Large intestine (tissue), 3 donors: ENCODE results near the gene GPC5. TPM values are rescaled to one million over a fixed set of nuclear protein-coding genes. Genes with fewer than 3 reads are reported as not detected.

Experiments used
- DNase-seq, 2 donors: peaks; one replicate each; pipeline versions ENCODE4 v3.0.0 to v3.0.0-alpha.2; 2013
- H3K27ac ChIP-seq: one replicate; pipeline ENCODE4 v1.5.1; 2013; ENCODE audit warnings: low read length
- H3K27me3 ChIP-seq: 2 replicates; pipeline ENCODE4 v1.6.1; 2013; ENCODE audit warnings: low read length; ENCODE audit not compliant: control insufficient read depth, insufficient read depth
- H3K36me3 ChIP-seq: 2 replicates; pipeline ENCODE4 v1.6.1; 2013; ENCODE audit warnings: low read length; ENCODE audit not compliant: control insufficient read depth, insufficient read depth
- H3K4me1 ChIP-seq: one replicate; pipeline ENCODE4 v1.6.1; 2013; ENCODE audit warnings: low read length; ENCODE audit not compliant: control insufficient read depth, insufficient read depth
- H3K4me3 ChIP-seq: one replicate; pipeline ENCODE4 v1.5.1; 2013; ENCODE audit warnings: low read length
- H3K9me3 ChIP-seq: one replicate; pipeline ENCODE4 v1.6.1; 2013; ENCODE audit warnings: mild to moderate bottlenecking, low read depth, low read length, moderate library complexity; ENCODE audit not compliant: control insufficient read depth
- WGBS: methylation state at CpG from one replicate; pipeline ENCODE4 v1.1.5; 2013; ENCODE audit warnings: low lambda C conversion rate; ENCODE audit not compliant: insufficient coverage; 5-methylcytosine and 5-hydroxymethylcytosine counted together
- polyA plus RNA-seq: library from polyadenylated mRNA; unstranded; fragments of 120-200 nt; gene quantifications from one replicate; pipeline ENCODE4 v1.2.1, GENCODE V29; 2013

GPC5 gene
- polyA plus RNA-seq, 1 donor: 0.42 TPM

DNA sequence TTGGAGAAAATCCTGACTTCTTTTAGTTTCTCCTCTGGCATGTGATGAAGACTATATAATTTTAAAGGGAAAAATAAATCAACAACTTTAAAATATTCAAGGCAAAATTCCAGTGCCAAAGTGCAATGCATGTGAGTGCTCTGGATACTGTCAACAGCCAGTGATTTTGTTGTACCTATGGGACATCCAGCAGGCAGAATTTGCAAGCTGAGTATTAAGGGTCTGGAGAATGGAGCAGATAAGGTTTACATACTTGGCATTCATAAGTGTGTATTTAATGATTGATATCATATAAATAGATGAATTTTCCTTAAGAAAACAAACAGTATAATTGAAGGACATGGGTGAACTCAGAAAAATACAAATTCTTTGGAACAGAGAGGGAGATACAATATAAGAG lies 703.4 kb downstream of the GPC5 start:
- H3K9me3 ChIP-seq: no peaks in the 10 kb centered on the region
- no peaks in the 10 kb centered on the region for H3K27me3 ChIP-seq
- no peaks in the 10 kb centered on the region for H3K36me3 ChIP-seq
- no peak overlapping the region for H3K4me3 ChIP-seq
- H3K27ac ChIP-seq: no peak overlapping the region
- peaks cover 7% of the 10 kb centered on the region for H3K4me1 ChIP-seq
- no peak for DNase-seq

DNA sequence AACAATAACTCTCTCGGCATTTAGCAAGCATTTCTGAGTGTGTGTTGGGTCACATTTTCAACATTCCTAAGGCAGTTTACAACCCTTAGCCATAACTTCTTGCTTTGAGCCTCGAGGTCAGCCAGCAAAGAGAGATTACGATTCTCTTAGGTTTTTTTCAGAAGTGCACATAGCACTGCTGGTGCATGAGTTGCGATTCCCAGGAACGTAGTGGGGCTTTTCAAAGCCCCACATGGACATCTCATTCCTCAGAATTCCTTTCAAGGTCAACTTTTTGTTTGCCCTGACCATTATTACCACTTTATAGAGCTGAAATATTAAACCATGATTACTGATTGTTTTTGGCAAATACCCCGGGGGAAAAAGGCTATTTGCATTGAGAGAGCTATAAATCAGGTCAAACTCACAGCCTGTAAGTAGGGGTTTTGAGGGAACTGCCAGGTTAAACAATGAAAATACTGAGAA lies 705.3 kb downstream of the GPC5 start:
- Histone ChIP-seq H3K27me3 (no peaks in the 10 kb centered on the region), H3K36me3 (no peaks in the 10 kb centered on the region), H3K4me1 (peaks cover 7% of the 10 kb centered on the region), H3K27ac (no peak overlapping the region), H3K9me3 (no peaks in the 10 kb centered on the region), H3K4me3 (no peak overlapping the region)
- peak; percentile 3 to 20 for DNase-seq
- 0% methylated on average over 1 of the region's 6 CpGs for WGBS

DNA sequence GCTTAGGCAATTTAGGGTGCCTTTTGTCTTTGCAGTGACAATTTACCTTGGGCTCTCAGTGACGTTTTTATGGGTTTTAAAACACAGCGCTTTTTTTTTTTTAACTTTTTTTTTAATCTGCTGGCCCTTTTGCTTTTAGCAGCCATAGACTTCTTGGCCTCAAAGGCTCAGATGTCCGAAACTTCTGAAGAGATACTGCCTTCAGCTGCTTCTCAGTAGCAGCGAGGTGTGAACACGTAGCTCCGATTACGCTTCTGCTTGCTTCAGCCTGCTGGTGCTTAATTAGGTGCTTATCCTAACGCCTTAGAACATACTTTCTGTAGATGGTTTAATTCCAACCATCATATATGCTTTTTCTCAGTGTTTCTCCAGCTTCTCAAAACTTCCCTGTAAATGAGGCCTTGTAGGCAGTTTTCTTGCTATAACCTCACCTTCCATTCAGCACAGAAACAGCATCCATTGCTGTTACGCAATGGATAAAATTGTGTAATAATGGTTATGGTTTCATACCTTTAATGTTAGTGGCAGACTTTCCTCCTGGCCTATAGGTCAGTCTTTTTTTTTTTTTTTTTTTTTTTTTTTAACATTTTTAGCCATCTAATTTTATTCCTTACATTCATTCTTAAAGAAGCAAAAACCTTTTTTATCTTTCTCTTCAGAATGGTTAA lies 723.9 kb downstream of the GPC5 start:
- DNase-seq: peak; percentile 20 to 55
- Histone ChIP-seq H3K36me3 (no peaks in the 10 kb centered on the region), H3K9me3 (no peaks in the 10 kb centered on the region), H3K27ac (no peak overlapping the region), H3K4me1 (no peaks in the 10 kb centered on the region), H3K4me3 (no peak overlapping the region), H3K27me3 (no peaks in the 10 kb centered on the region)
- WGBS: 17% methylated on average over 1 of the region's 9 CpGs

DNA sequence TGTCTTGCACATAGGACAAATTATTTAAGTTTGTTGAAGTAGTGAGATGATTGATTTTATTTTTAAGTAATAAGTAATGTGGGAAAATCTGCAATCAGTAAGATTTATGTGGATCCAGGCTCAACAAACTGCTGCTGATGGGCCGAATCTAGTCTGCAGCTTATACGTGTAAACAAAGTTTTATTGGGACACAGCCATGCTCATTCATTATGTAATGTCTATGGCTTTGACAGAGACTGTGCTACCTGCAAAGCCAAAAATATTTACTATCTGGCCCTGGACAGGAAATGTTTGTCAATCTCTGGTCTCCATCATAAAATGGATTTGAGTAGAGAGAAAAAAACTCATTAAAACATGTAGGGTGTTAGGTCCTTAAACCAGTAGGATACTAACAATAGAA lies 728.0 kb downstream of the GPC5 start:
- no peaks in the 10 kb centered on the region for H3K36me3 ChIP-seq
- 60% methylated on average over 1 of the region's 2 CpGs for WGBS
- no peaks in the 10 kb centered on the region for H3K27me3 ChIP-seq
- DNase-seq: no peak
- no peak overlapping the region for H3K27ac ChIP-seq
- H3K4me1 ChIP-seq: no peaks in the 10 kb centered on the region
- no peak overlapping the region for H3K4me3 ChIP-seq
- H3K9me3 ChIP-seq: no peaks in the 10 kb centered on the region

DNA sequence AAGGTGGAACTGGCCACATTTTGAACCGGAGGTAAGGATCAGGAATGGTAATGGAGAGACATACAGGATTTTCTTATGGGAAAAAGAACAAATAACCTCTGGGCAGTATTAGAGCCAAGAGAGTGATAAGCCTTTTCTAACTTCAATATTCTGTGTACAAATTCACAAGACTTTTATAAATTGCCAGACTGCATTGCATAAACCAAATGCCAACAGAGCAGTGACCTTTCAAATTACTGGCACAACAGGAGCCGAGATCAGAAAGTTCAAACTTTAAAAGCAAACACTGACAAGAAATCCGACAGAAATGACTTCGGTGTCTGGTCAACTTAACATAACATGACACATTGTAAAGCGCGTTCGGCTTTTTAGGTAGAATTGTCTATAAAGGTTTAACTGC lies 737.1 kb downstream of the GPC5 start:
- no peaks in the 10 kb centered on the region for H3K9me3 ChIP-seq
- DNase-seq: no peak
- no peaks in the 10 kb centered on the region for H3K4me1 ChIP-seq
- no peaks in the 10 kb centered on the region for H3K27me3 ChIP-seq
- no CpG with 5 or more reads among the region's 7 CpGs for WGBS
- H3K27ac ChIP-seq: no peak overlapping the region
- H3K4me3 ChIP-seq: no peak overlapping the region
- H3K36me3 ChIP-seq: no peaks in the 10 kb centered on the region

DNA sequence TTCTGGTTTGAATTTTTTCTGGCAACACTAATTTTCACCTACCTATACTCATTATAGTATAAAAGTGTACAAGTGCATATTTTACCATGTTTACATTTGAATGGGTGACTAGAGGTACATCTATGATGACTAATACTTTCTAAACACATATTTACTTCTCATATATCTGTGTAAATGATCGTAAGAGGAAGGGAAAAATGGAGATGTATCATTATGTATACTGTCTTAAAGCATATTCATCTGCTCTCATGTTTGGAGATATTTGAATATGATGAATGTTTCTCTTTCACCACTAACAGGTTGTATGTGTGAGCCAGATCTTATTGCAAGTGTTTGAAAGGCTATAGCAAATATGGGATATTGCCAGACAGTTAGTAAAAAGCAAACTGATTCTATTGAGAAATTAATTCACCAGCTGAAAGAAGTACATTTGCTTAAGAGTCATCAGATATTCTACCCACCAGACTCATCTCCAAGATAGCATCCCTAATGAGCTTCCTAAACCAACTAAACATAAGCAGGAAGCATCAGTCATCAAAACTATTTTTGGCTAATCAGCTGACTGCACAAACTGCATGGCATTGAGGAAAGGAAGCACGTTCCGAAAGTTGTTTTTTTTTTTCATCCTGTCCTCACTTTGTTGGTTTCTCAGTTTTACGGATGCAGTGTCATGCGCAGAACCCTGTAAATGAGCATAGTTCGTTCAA lies 738.2 kb downstream of the GPC5 start:
- Histone ChIP-seq H3K36me3 (no peaks in the 10 kb centered on the region), H3K27ac (no peak overlapping the region), H3K9me3 (no peaks in the 10 kb centered on the region), H3K4me1 (no peaks in the 10 kb centered on the region), H3K4me3 (no peak overlapping the region), H3K27me3 (no peaks in the 10 kb centered on the region)
- DNase-seq: no peak
- 42% methylated on average over 2 of the region's 6 CpGs for WGBS

DNA sequence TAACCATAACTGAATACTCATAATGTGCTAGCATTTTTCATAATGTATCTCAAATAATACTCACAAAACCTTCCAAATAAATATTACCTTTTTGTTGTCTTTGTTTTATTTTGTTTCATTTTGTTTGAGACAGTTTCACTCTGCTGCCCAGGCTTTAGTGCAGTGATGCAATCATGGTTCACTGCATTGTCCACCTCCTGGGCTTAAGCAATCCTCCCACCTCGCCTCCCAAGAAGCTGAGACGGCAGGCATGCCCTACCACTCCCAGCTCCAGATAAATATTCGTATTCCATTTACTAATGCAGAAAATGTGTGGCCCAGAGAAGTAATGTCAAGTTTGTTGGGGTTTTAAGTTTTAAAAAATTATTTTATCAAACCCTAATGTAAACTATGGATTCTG lies 739.1 kb downstream of the GPC5 start:
- Histone ChIP-seq H3K27ac (no peak overlapping the region), H3K36me3 (no peaks in the 10 kb centered on the region), H3K4me1 (no peaks in the 10 kb centered on the region), H3K27me3 (no peaks in the 10 kb centered on the region), H3K4me3 (no peak overlapping the region), H3K9me3 (no peaks in the 10 kb centered on the region)
- peak; percentile 4 to 6 for DNase-seq
- WGBS: 63% methylated on average over 1 of the region's 3 CpGs

DNA sequence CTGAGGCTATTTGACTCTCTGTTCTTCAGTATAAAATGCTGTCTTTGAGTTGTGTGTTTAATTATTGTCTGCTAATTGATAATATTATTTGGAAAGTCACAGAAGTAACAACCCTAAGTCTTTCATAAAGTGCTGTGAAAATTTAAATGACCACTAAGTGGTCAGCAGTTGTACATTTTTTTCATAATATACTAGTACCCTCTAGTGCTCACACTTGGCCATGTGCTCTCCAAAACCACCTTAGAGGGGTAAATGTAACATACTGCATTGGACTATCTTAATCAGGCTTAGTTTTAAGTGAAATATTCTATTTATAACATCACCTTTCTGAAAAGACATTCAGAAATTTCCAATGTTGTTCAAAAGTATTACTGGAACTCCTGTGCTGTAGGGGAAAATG lies 745.3 kb downstream of the GPC5 start:
- no peak for DNase-seq
- H3K4me1 ChIP-seq: no peaks in the 10 kb centered on the region
- no peaks in the 10 kb centered on the region for H3K36me3 ChIP-seq
- no peak overlapping the region for H3K4me3 ChIP-seq
- no peaks in the 10 kb centered on the region for H3K27me3 ChIP-seq
- H3K9me3 ChIP-seq: no peaks in the 10 kb centered on the region
- H3K27ac ChIP-seq: no peak overlapping the region

DNA sequence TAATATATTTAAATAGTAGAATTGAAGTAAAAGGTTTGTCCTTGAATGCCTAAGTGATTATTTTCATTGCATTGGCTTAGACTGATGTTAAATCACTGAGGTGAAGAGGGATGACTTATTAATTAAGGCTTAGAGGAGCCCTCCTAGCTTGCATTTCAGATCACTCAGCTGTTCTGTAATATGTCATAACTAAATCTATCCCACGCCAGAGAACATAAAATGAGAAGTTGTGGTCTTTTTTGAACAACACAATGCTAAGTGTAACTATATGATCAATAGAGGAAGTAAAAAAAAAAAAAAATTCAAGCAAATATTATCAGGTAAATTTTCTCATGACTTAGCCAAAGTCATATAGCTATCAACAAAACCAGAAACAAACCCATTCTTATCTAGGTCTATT lies 752.2 kb downstream of the GPC5 start:
- H3K36me3 ChIP-seq: no peaks in the 10 kb centered on the region
- WGBS: 89% methylated on average over 1 of the region's 1 CpG
- no peak overlapping the region for H3K4me3 ChIP-seq
- H3K9me3 ChIP-seq: peaks cover 5% of the 10 kb centered on the region
- no peak overlapping the region for H3K27ac ChIP-seq
- no peak for DNase-seq
- H3K4me1 ChIP-seq: no peaks in the 10 kb centered on the region
- no peaks in the 10 kb centered on the region for H3K27me3 ChIP-seq

DNA sequence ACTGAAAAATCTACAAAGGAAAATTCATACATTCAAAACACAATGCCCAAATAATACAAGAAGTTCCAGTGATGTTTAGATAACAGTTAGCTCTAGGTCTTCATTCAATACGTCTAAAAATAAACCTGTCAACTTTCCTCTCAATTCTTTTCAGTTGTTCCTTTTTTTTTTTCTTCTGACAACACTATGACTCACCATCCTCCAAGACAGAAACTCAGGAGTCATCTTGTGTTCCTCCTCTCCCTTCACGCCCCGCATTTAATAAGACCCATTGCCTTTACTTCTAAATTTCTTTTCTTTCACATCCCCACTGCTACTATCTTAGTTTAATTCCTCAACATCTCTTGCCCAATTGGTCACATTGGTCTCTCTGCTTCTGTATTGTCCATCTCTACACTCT lies 759.9 kb downstream of the GPC5 start:
- WGBS: 62% methylated on average over 3 of the region's 3 CpGs
- no peak for DNase-seq
- H3K4me3 ChIP-seq: no peak overlapping the region
- H3K27ac ChIP-seq: no peak overlapping the region
- H3K36me3 ChIP-seq: no peaks in the 10 kb centered on the region
- H3K9me3 ChIP-seq: peaks cover 5% of the 10 kb centered on the region
- H3K4me1 ChIP-seq: no peaks in the 10 kb centered on the region
- no peaks in the 10 kb centered on the region for H3K27me3 ChIP-seq

DNA sequence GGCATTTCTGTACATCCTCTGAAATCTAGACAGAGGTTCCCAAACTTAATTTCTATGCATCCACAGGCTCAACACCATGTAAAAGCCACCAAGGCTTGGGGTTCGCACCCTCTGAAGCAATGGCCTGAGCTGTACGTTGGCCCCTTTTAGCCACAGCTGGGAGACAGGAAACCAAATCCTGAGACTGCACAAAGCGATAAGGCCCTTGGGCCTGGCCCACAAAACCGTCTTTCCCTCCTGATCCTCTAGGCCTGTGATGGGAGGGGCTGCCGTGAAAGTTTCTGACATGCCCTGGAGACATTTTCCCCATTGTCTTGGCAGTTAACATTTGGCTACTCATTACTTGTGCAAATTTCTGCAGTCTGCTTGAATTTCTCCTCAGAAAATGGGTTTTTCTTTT lies 766.4 kb downstream of the GPC5 start:
- no peak for DNase-seq
- no peaks in the 10 kb centered on the region for H3K36me3 ChIP-seq
- H3K27ac ChIP-seq: no peak overlapping the region
- H3K27me3 ChIP-seq: no peaks in the 10 kb centered on the region
- no peaks in the 10 kb centered on the region for H3K4me1 ChIP-seq
- no CpG with 5 or more reads among the region's 5 CpGs for WGBS
- no peak overlapping the region for H3K4me3 ChIP-seq
- H3K9me3 ChIP-seq: no peaks in the 10 kb centered on the region
